ENCODE data around the gene NEDD9.

- TF ChIP-seq CTCF (IDR thresholded peaks at IDR 0.05) = no peak
- TF ChIP-seq EZH2 (IDR thresholded peaks at IDR 0.05; ENCODE audit: borderline replicate concordance, insufficient read depth, low read depth, low read length, poor library complexity, severe bottlenecking) = no peak
Measured at GRCh38 chr6:11268978-11269377, 36.5 kb upstream of the NEDD9 start.

Data from B cell (primary cell).